Neuronal stem cell (in vitro differentiated cells): ENCODE results near the gene PCDHGB2.

Source experiments
- DNase-seq: peaks from one replicate; pipeline ENCODE4 v3.0.0-alpha.2; 2013; ENCODE audit warnings: low spot score
- H2AFZ ChIP-seq: one replicate; pipeline ENCODE4 v1.6.1; 2013; ENCODE audit warnings: mild to moderate bottlenecking, low read length, inconsistent platforms
- H2AK5ac ChIP-seq: 2 replicates; pipeline ENCODE4 v1.6.1; 2013; ENCODE audit warnings: low read depth, mild to moderate bottlenecking, inconsistent platforms, low read length, moderate library complexity, mixed read lengths
- H2BK120ac ChIP-seq: 2 replicates; pipeline ENCODE4 v1.6.1; 2013; ENCODE audit warnings: low read depth, mild to moderate bottlenecking, inconsistent platforms, low read length, moderate library complexity, mixed read lengths
- H2BK12ac ChIP-seq: one replicate; pipeline ENCODE4 v1.6.1; 2013; ENCODE audit warnings: low read length, inconsistent platforms
- H2BK15ac ChIP-seq: 2 replicates; pipeline ENCODE4 v1.6.1; 2013; ENCODE audit warnings: mild to moderate bottlenecking, low read length, inconsistent platforms, mixed read lengths
- H2BK5ac ChIP-seq: one replicate; pipeline ENCODE4 v1.6.1; 2013; ENCODE audit warnings: inconsistent platforms, mild to moderate bottlenecking, low read length, moderate library complexity
- H3K14ac ChIP-seq: one replicate; pipeline ENCODE4 v1.6.1; 2013; ENCODE audit warnings: low read length, inconsistent platforms
- H3K18ac ChIP-seq: 2 replicates; pipeline ENCODE4 v1.6.1; 2013; ENCODE audit warnings: low read length, inconsistent platforms
- H3K23ac ChIP-seq: 2 replicates; pipeline ENCODE4 v1.6.1; 2013; ENCODE audit warnings: low read depth, mild to moderate bottlenecking, mixed read lengths, low read length, inconsistent platforms; ENCODE audit not compliant: poor library complexity
- H3K27ac ChIP-seq: replicated peaks from 3 replicates; pipeline ENCODE4 v1.5.1; 2013; ENCODE audit warnings: low read length, inconsistent platforms
- H3K27me3 ChIP-seq, 3 experiments: 2 replicates each; pipeline ENCODE4 v1.6.1; 2013; ENCODE audit warnings: low read length in 3 of 3, mild to moderate bottlenecking in 2 of 3, inconsistent platforms in 1 of 3, low read depth in 1 of 3, mixed read lengths in 1 of 3, moderate library complexity in 1 of 3; ENCODE audit not compliant: control insufficient read depth in 3 of 3, insufficient read depth in 3 of 3
- H3K36me3 ChIP-seq, 2 donors: replicated peaks in 1 of 2; 2 replicates each; pipeline ENCODE4 v1.6.1; 2013; ENCODE audit warnings: low read length in 2 of 2; ENCODE audit not compliant: control insufficient read depth in 2 of 2, insufficient read depth in 2 of 2
- H3K4ac ChIP-seq: 2 replicates; pipeline ENCODE4 v1.6.1; 2013; ENCODE audit warnings: inconsistent platforms, mild to moderate bottlenecking, low read length, moderate library complexity
- H3K4me1 ChIP-seq, 2 donors: 1 replicate in 1 of 2; 2 replicates in 1 of 2; pipeline ENCODE4 v1.6.1; 2013; ENCODE audit warnings: low read length in 2 of 2, low read depth in 1 of 2; ENCODE audit not compliant: control insufficient read depth in 2 of 2, insufficient read depth in 1 of 2
- H3K4me2 ChIP-seq: one replicate; pipeline ENCODE4 v1.6.1; 2013; ENCODE audit warnings: mild to moderate bottlenecking, low read length, inconsistent platforms; ENCODE audit not compliant: insufficient read depth, poor library complexity, severe bottlenecking
- H3K4me3 ChIP-seq, 2 donors: 2 replicates each; pipeline ENCODE4 v1.5.1; 2013; ENCODE audit warnings: low read length in 2 of 2, mild to moderate bottlenecking in 2 of 2, inconsistent platforms in 1 of 2, moderate library complexity in 1 of 2
- H3K79me1 ChIP-seq: one replicate; pipeline ENCODE4 v1.6.1; 2013; ENCODE audit warnings: low read depth, mild to moderate bottlenecking, inconsistent platforms, low read length, moderate library complexity
- H3K9ac ChIP-seq: one replicate; pipeline ENCODE4 v1.6.1; 2013; ENCODE audit warnings: mild to moderate bottlenecking, low read depth, low read length, inconsistent platforms; ENCODE audit not compliant: poor library complexity
- H3K9me3 ChIP-seq, 2 donors: replicated peaks in 1 of 2; 2 replicates each; pipeline versions ENCODE3 to v1.6.1; 2013; ENCODE audit warnings: low read length in 2 of 2, mild to moderate bottlenecking in 2 of 2, inconsistent platforms in 1 of 2, low read depth in 1 of 2, mixed read lengths in 1 of 2, moderate library complexity in 1 of 2; ENCODE audit not compliant: control insufficient read depth in 2 of 2, insufficient read depth in 1 of 2
- H4K8ac ChIP-seq: one replicate; pipeline ENCODE4 v1.6.1; 2013; ENCODE audit warnings: low read depth, mild to moderate bottlenecking, inconsistent platforms, low read length, moderate library complexity
- H4K91ac ChIP-seq: one replicate; pipeline ENCODE4 v1.6.1; 2013; ENCODE audit warnings: low read length, low read depth, mild to moderate bottlenecking, inconsistent platforms; ENCODE audit not compliant: poor library complexity
- WGBS, 2 donors: extraction: QIAGEN DNeasy Blood & Tissue Kit; methylation state at CpG; one replicate each; pipeline ENCODE4 v1.1.7; 2013; ENCODE audit warnings: missing lambda C conversion rate in 2 of 2, mixed read lengths in 1 of 2; ENCODE audit not compliant: insufficient read length in 2 of 2, insufficient replicate concordance in 1 of 2; ENCODE audit errors: extremely low coverage in 2 of 2; 5-methylcytosine and 5-hydroxymethylcytosine counted together

Gene PCDHGB2

GRCh38 chr5:141319699-141320098 lies 40.1 kb upstream of the PCDHGB2 start:
- no peak overlapping the region for H2AFZ ChIP-seq
- H4K8ac ChIP-seq = no peak overlapping the region
- H3K4ac ChIP-seq = no peak overlapping the region
- H3K27me3 ChIP-seq = no peaks in the 10 kb centered on the region
- no peak overlapping the region for H2BK15ac ChIP-seq
- H3K4me2 ChIP-seq = peak overlapping the region; percentile 29
- peaks cover 22 to 57% of the 10 kb centered on the region in 2 donors for H3K9me3 ChIP-seq
- H3K79me1 ChIP-seq = no peaks in the 10 kb centered on the region
- no peak overlapping the region for H3K18ac ChIP-seq
- peak overlapping the region; percentile 41 to 64 for H3K4me3 ChIP-seq
- H3K14ac ChIP-seq = no peak overlapping the region
- H3K9ac ChIP-seq = no peak overlapping the region
- H2BK12ac ChIP-seq = no peak overlapping the region
- WGBS, 2 donors = no CpG with 5 or more reads among the region's 5 CpGs
- no peak overlapping the region for H2BK5ac ChIP-seq
- H2AK5ac ChIP-seq = no peak overlapping the region
- H2BK120ac ChIP-seq = no peak overlapping the region
- peaks cover 16 to 47% of the 10 kb centered on the region in 2 donors for H3K36me3 ChIP-seq
- DNase-seq = no peak
- H3K23ac ChIP-seq = no peak overlapping the region
- H3K4me1 ChIP-seq = peaks cover 0 to 1% of the 10 kb centered on the region in 2 donors
- H3K27ac ChIP-seq = no peak overlapping the region
- H4K91ac ChIP-seq = no peak overlapping the region

DNA sequence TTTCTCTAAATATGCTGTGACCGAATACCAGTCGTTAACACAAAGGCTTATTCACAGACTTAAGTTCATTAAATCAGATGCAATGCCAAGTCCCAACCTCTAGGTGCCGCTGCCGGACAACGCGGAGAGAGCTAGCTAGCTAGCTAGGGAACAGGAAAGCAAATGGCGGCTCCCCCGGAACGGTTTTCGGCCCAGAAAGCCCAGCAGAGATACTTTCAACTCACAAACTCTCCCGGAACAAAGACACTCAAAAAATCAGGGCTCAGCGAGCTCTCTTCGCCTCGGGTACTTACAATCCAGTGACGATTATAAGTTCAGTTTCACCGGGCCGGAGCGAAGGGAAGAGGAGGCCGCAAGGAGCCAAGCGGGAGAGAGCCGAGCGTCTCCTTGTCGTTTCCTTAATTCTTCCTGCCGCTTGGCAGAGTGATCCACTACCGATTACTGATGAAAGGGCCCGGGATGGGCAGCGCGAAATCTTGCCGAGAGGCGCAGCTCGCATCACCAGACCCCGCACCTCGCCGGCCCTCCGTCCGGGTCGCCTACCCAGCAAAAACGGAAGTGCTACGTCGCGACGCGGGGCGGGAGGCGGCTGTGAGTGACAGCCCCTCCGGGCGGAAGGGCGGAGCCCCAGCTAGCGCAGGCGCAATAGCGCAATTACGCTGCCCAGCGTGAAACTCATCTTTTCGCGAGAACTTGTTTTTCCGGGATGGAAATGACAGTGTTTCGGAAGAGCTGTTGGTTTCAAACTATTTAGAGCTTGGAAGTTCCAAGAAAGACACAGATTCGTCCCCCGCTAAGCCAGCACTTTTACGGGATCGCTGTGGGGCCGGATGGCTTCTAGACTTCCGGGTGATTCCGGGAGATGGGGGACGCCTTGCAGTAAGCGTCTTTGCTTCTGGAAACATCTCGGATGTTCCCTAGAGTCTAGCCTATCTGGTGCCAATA lies 39.3 kb upstream of the PCDHGB2 start, which contains the start of gene TAF7:
Gene TAF7 (minus strand): TSS at position 560 of the 945 bp plus-strand sequence. CDS start 740 bp downstream, outside the sequence.
- H3K9me3 ChIP-seq = peaks cover 19 to 52% of the 10 kb centered on the region in 2 donors
- peak; percentile 93 for DNase-seq
- no peaks in the 10 kb centered on the region for H3K79me1 ChIP-seq
- H4K8ac ChIP-seq = no peak within 1 kb of the TSS
- H3K4me1 ChIP-seq = peaks cover 0 to 1% of the 10 kb centered on the region in 2 donors
- peak within 1 kb of the TSS; percentile 94 for H3K18ac ChIP-seq
- H3K4me2 ChIP-seq = peak within 1 kb of the TSS; percentile 65
- peak within 1 kb of the TSS; percentile 94 for H3K23ac ChIP-seq
- no peak within 1 kb of the TSS for H2BK12ac ChIP-seq
- peak within 1 kb of the TSS; percentile 83 for H3K27ac ChIP-seq
- H2BK15ac ChIP-seq = no peak within 1 kb of the TSS
- no peak within 1 kb of the TSS for H2AK5ac ChIP-seq
- peaks cover 15 to 40% of the 10 kb centered on the region in 2 donors for H3K36me3 ChIP-seq
- H2BK5ac ChIP-seq = no peak within 1 kb of the TSS
- H2AFZ ChIP-seq = peak within 1 kb of the TSS; percentile 90
- no peaks in the 10 kb centered on the region for H3K27me3 ChIP-seq
- H4K91ac ChIP-seq = no peak within 1 kb of the TSS
- no peak within 1 kb of the TSS for H3K4ac ChIP-seq
- H3K9ac ChIP-seq = no peak within 1 kb of the TSS
- no peak within 1 kb of the TSS for H2BK120ac ChIP-seq
- no CpG with 5 or more reads among the region's 67 CpGs for WGBS, 2 donors
- H3K4me3 ChIP-seq = peak within 1 kb of the TSS; percentile 64 to 91
- H3K14ac ChIP-seq = no peak within 1 kb of the TSS

DNA sequence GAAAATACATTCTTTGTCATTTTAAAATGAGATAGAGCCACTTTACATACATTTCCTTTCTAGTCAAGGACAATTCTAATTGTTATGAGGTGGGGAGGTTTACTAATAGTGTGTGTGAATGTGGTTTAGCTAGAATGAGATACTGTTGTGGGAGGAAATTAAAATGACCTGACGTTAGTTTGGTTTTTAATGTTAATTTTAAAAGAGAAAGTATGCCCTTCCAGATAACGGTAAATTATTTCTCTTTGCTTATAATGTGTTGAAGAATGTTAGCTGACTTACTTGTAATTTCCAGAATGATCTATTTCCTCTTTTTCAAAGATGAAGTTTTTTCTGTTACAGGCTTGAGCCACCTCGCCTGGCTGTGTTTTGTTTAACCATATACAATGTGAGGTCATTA lies 37.5 kb upstream of the PCDHGB2 start:
- H3K4me2 ChIP-seq = no peak overlapping the region
- peaks cover 0 to 1% of the 10 kb centered on the region in 2 donors for H3K4me1 ChIP-seq
- no peak overlapping the region for H2BK12ac ChIP-seq
- no peak overlapping the region for H3K18ac ChIP-seq
- no peak overlapping the region for H2BK15ac ChIP-seq
- no peak overlapping the region for H3K4me3 ChIP-seq
- H3K4ac ChIP-seq = no peak overlapping the region
- H3K27me3 ChIP-seq = no peaks in the 10 kb centered on the region
- H3K9me3 ChIP-seq = peaks cover 20 to 39% of the 10 kb centered on the region in 2 donors
- no peak for DNase-seq
- H4K8ac ChIP-seq = no peak overlapping the region
- H2AFZ ChIP-seq = no peak overlapping the region
- H2AK5ac ChIP-seq = no peak overlapping the region
- peaks cover 15 to 23% of the 10 kb centered on the region in 2 donors for H3K36me3 ChIP-seq
- H3K9ac ChIP-seq = no peak overlapping the region
- H3K23ac ChIP-seq = no peak overlapping the region
- no peak overlapping the region for H2BK5ac ChIP-seq
- H3K14ac ChIP-seq = no peak overlapping the region
- H4K91ac ChIP-seq = no peak overlapping the region
- 100% methylated on average over 1 of the region's 3 CpGs for WGBS, 2 donors
- no peak overlapping the region for H2BK120ac ChIP-seq
- H3K27ac ChIP-seq = no peak overlapping the region
- no peaks in the 10 kb centered on the region for H3K79me1 ChIP-seq

- no peak overlapping the region for H2BK120ac ChIP-seq
- H3K9ac ChIP-seq = no peak overlapping the region
- H3K9me3 ChIP-seq = peaks cover 21 to 26% of the 10 kb centered on the region in 2 donors
- no peak overlapping the region for H3K4ac ChIP-seq
- H3K18ac ChIP-seq = no peak overlapping the region
- no peak overlapping the region for H3K4me3 ChIP-seq
- no peaks in the 10 kb centered on the region for H3K27me3 ChIP-seq
- no peak overlapping the region for H3K14ac ChIP-seq
- no peaks in the 10 kb centered on the region for H3K4me1 ChIP-seq
- DNase-seq = no peak
- no peak overlapping the region for H4K8ac ChIP-seq
- H2BK15ac ChIP-seq = no peak overlapping the region
- H4K91ac ChIP-seq = no peak overlapping the region
- no peak overlapping the region for H3K23ac ChIP-seq
- no peak overlapping the region for H3K27ac ChIP-seq
- no peak overlapping the region for H2BK5ac ChIP-seq
- H3K4me2 ChIP-seq = no peak overlapping the region
- no peak overlapping the region for H2BK12ac ChIP-seq
- H3K36me3 ChIP-seq = no peaks in the 10 kb centered on the region
- H2AK5ac ChIP-seq = no peak overlapping the region
- no CpG with 5 or more reads among the region's 27 CpGs for WGBS, 2 donors
- H2AFZ ChIP-seq = peak overlapping the region; percentile 36
- no peaks in the 10 kb centered on the region for H3K79me1 ChIP-seq
These were observed 33.5 kb upstream of the PCDHGB2 start for GRCh38 chr5:141326088-141326854.
